Measurements from ENCODE around the gene SGO1.

SGO1 gene

GRCh38 chr3:20154078-20154477 lies 31.9 kb downstream of the SGO1 start:
- DNase-seq = no peak

- DNase-seq = no peak
Observed at GRCh38 chr3:20148466-20148865, 37.5 kb downstream of the SGO1 start.

- DNase-seq = no peak
Observed at GRCh38 chr3:20147361-20147760, 38.6 kb downstream of the SGO1 start.

- no peak for DNase-seq
Observed at GRCh38 chr3:20146301-20146700, 39.7 kb downstream of the SGO1 start.

GRCh38 chr3:20145874-20146273 lies 40.1 kb downstream of the SGO1 start:
- no peak for DNase-seq

GRCh38 chr3:20143519-20143918 lies 42.5 kb downstream of the SGO1 start:
- no peak for DNase-seq

- DNase-seq = no peak
Observed at GRCh38 chr3:20142517-20142916, 43.5 kb downstream of the SGO1 start.

- peak; percentile 60 to 85 for DNase-seq
Observed at GRCh38 chr3:20141851-20142250, 44.2 kb downstream of the SGO1 start.

GRCh38 chr3:20141316-20141715 lies 44.7 kb downstream of the SGO1 start:
- DNase-seq = no peak

- no peak for DNase-seq
Observed at GRCh38 chr3:20140881-20141280, 45.1 kb downstream of the SGO1 start.

- no peak for DNase-seq
Observed at GRCh38 chr3:20137647-20138046, 48.4 kb downstream of the SGO1 start.

- DNase-seq = no peak
Observed at GRCh38 chr3:20136231-20136630, 49.8 kb downstream of the SGO1 start.

- no peak for DNase-seq
Observed at GRCh38 chr3:20130106-20130505, 55.9 kb downstream of the SGO1 start.

GRCh38 chr3:20128358-20128757 lies 57.6 kb downstream of the SGO1 start:
- no peak for DNase-seq

GRCh38 chr3:20125897-20126296 lies 60.1 kb downstream of the SGO1 start:
- DNase-seq = no peak

- DNase-seq = no peak
Observed at GRCh38 chr3:20125289-20125688, 60.7 kb downstream of the SGO1 start.

- DNase-seq = no peak
Observed at GRCh38 chr3:20123131-20123652, 62.8 kb downstream of the SGO1 start.

- no peak for DNase-seq
Observed at GRCh38 chr3:20121088-20121487, 64.9 kb downstream of the SGO1 start.

Data from cerebellar nuclear complex (tissue), 1 donor.